Hair follicular keratinocyte (primary cell): ENCODE measurements around the gene CHIC2. TPM values are rescaled to one million over a fixed set of nuclear protein-coding genes. Genes with fewer than 3 reads are reported as not detected.

Source experiments
- total RNA-seq: library from RNA; depleted of rRNA; stranded (reverse); fragments of >200 nt; gene quantifications from 2 replicates; pipeline ENCODE4 v1.2.3, GENCODE V29; 2015

The CHIC2 gene
- 24.6 and 47.2 TPM in 2 replicates for total RNA-seq

GRCh38 chr4:54064317-54065111, at the start of gene CHIC2:
CHIC2 (minus strand) TSS chr4:54064605; CDS start chr4:54064300, 305 bp downstream.

DNA sequence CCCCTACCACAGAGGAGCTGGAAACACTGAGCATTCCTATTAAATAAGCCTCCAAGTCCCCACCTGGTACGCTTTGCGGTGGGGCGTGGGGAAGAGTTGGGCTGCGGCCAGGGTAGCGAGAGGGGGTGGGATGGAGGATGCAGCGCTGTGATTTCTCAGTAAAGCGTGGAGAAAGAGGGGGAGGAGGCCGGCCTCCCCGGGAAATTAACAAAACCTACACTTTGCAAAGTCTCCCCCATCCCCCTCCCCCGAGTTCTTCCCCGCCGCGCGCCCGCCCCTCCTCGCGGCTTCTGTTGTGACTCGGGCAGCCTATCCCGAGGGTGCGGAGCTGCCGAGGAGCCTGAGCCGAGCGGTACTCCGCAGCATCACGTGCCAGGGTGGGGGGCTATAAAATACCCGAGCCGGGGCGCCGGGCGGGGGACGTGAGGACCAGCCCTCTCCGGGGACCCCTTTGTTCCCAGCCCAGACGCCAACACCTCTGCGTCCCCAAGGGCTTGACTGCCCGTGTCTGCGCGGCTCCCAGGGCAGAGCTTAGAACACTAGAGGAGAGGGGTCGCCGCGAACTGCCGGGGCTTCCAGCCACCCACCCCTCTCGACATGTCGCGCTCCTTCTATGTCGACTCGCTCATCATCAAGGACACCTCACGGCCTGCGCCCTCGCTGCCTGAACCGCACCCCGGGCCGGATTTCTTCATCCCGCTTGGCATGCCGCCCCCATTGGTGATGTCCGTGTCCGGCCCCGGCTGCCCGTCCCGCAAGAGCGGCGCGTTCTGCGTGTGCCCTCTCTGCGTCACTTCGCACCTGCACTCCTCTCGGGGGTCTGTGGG, 35.6 kb upstream of the CHIC2 start, which contains the start of gene GSX2:
Gene GSX2, plus strand, starts transcription at position 416 of the 827 bp plus-strand sequence. Its CDS starts 182 bp downstream, at position 598.

Other genes with a start within 250 kb of the CHIC2 start
- not detected in 2 replicates for gene GSX2, start 35.6 kb upstream of the CHIC2 start, total RNA-seq
- 0.95 TPM in 1 of 2 replicates, not detected in the other for gene PDGFRA, start 164.7 kb upstream of the CHIC2 start, total RNA-seq